ENCODE data around the gene THRB.

GRCh38 chr3:24145481-24145880 lies 349.2 kb downstream of the THRB start:
- TF ChIP-seq POLR2AphosphoS5 (IDR thresholded peaks at IDR 0.05) = no peak
- no peak for TF ChIP-seq POLR2A (IDR thresholded peaks at IDR 0.05)
- TF ChIP-seq CTCF (IDR thresholded peaks at IDR 0.05) = no peak
- TF ChIP-seq EP300 (IDR thresholded peaks at IDR 0.05) = no peak
